ENCODE measurements around the gene MOSPD3. TPM values are rescaled to one million over a fixed set of nuclear protein-coding genes. Genes with fewer than 3 reads are reported as not detected.
A peak's percentile ranks its signal among the peaks of the same experiment; 100 is the strongest.

MOSPD3 gene
- total RNA-seq, 1 experiment from 2014 or later: 13.0 TPM

GRCh38 chr7:100590077-100590737, 22.1 kb upstream of the MOSPD3 start:
- DNase-seq (ENCODE audit: low read depth): no peak

DNA sequence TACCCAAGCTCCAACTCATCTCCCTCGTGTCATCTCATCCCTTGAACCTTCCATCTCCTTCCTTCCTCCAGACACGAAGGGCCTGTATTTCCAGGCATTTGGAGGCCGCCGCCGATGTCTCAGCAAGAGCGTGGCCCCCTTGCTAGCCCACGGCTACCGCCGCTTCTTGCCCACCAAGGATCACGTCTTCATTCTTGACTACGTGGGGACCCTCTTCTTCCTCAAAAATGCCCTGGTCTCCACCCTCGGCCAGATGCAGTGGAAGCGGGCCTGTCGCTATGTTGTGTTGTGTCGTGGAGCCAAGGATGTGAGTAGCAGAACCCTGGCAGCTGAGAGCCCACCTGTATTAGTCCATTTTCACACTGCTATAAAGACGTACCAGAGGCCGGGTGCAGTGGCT, 20.7 kb upstream of the MOSPD3 start:
- DNase-seq (ENCODE audit: low read depth): no peak

GRCh38 chr7:100595188-100595587, 17.2 kb upstream of the MOSPD3 start:
- DNase-seq (ENCODE audit: low read depth): no peak

DNA sequence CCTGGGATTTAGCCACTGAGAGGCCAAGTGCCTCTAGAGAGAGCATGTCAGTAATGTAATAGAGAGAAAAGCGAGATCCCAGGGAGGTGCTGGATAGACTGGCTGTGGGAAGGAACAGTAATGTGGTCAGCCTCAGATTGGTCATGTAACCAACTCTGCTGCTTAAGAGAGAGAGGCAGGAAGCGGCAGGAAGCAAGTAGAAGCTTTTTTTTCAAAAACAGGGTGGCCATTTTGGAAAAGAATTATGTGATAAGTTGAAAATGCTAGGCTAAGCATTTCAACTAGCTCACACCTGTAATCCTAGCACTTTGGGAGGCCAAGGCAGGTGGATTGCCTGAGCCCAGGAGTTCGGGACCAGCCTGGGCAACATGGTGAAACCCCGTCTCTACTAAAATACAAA, 13.9 kb upstream of the MOSPD3 start:
- peak; percentile 48 for DNase-seq (ENCODE audit: low read depth)

GRCh38 chr7:100599911-100600729, 12.2 kb upstream of the MOSPD3 start:
- no peak for DNase-seq (ENCODE audit: low read depth)

DNA sequence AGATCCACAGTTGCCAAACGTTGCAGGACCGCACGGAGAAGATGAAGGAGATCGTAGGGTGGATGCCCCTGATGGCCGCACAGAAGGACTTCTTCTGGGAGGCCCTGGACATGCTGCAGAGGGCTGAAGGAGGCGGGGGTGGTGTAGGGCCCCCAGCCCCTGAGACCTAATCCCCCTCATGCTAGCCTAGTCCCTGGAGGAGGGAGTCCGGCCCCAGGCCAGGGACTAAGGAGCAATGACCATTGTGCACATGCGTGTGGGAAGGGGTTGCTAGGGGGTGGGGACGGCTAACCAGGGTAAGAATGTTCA, 11.7 kb upstream of the MOSPD3 start:
- DNase-seq (ENCODE audit: low read depth): no peak

DNA sequence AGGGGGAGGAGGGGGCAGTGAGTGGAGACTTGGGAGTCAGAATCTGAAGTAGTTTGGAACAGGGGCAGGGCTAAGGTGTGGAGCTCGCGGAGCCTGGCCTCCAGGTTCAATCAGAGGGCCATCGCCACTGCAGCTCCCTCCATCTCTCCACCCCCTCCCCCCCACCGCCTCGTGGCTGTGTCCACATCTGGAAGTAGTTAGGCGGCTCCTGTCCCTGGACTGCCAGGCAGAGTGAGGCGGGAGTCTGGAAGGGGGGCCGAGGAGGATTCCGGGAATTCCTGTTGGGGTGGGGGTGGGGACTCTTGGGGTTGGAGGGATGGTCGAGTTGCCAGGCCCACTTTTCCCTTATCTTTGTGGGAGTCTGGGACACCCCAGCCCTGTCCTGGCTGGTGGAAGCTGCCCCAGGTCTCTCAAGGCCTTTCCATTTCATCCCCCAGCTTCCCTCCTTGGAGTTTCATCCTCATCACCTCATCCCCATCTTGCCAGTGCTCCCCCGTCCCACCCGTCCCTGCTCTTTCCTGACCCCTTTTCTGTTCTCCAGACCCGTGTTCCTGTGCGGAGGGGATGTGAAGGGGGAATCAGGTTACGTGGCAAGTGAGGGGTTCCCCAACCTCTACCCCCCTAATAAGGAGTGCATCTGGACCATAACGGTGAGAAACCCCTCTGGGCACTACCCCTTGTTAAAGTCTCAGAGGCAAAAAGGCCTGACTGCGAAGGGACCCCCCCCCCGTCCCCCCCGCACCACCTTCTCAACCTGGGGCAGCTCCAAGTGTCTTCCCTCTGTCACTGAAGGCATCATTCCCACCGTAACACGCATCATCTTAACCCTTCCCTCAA, 9.2 kb upstream of the MOSPD3 start:
- DNase-seq (ENCODE audit: low read depth): no peak

- DNase-seq (ENCODE audit: low read depth): no peak
Observed at GRCh38 chr7:100603726-100604027, 8.7 kb upstream of the MOSPD3 start.

DNA sequence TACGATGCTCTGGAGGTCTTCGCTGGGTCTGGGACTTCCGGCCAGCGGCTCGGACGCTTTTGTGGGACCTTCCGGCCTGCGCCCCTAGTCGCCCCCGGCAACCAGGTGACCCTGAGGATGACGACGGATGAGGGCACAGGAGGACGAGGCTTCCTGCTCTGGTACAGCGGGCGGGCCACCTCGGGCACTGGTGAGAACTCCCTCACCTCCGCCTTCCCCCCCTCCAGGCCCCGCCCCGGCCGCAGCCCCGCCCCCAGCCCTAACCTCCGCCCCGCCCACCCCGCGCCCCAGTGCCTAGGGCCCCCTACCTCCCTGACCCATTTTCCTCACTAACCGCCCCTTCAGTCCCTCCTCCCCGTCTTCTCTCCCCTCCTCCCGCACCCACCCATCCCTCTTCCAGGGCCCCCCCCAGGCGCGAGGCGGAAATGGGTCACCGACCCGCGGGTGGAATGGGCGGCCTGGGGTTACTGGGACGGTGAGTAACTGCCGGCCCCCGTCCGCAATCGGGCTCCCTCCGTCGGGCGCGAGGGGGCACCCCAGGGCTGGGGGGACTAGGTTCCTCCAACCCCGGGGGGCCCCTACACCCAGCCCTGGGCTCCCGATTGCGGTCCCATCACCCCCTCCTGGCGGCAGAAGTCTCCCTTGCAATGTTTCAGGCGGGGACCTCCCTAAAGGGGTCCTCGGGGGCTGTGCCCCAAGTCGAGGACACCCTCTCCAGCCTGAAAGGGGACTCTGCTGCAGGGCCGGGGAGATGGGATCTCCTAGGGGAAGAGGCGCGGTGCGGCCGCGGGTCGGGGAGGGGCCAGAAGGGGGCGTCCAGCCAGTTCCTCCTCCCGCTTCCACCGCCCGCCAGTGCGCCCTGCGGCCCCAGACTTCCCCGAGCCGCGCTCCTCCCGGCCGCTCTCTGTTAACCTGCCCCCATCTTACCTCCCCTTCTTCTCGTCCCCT, 8.0 kb upstream of the MOSPD3 start:
- DNase-seq (ENCODE audit: low read depth): no peak

DNA sequence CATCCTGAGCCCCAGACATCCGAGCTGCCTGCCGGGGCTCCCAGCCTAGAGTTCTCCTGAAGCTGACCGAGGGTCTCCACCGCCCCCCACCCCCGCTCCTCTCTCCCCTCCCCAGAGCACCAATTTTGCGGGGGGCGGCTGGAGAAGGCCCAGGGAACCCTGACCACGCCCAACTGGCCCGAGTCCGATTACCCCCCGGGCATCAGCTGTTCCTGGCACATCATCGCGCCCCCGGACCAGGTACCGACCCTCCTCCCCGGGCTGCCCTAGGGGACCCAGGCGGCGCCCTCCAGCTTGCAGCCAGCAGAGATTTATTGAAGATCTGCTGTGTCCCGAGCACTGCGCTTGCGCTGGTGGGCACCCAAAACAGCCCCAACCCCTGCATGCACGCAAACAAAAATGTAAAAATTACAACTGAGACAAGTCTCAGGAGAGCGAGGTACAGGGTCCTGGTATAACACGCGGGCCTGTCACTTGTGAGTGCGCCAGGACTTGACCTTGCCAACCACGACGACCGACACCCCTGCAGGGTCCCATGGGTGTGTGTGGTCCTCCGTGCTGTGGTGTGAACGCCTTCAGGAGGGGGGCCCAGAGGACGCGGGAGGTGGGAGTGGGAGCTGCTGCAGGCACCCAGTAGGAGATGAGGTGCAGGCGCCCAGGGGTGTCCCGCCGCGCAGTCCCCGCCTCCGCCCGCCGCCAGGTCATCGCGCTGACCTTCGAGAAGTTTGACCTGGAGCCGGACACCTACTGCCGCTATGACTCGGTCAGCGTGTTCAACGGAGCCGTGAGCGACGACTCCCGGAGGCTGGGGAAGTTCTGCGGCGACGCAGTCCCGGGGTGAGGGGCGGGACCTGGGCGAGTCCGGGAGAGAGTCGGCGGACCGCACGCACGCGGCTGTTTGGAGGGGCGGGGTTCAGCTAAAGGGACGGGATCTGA, 7.1 kb upstream of the MOSPD3 start:
- no peak for DNase-seq (ENCODE audit: low read depth)

DNA sequence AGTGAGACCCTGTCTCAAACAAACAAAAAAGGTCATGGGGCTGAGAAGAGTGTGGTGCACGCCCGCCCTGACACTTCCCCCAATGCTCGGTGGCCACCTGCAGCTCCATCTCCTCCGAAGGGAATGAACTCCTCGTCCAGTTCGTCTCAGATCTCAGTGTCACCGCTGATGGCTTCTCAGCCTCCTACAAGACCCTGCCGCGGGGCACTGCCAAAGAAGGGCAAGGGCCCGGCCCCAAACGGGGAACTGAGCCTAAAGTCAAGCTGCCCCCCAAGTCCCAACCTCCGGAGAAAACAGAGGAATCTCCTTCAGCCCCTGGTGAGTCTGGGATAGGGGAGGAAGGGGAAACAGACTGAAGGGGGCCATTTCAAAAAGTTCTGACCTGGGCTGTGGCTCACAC, 6.0 kb upstream of the MOSPD3 start:
- DNase-seq (ENCODE audit: low read depth): no peak

GRCh38 chr7:100607111-100607510, 5.2 kb upstream of the MOSPD3 start:
- DNase-seq (ENCODE audit: low read depth): peak; percentile 62

- DNase-seq (ENCODE audit: low read depth): no peak
Observed at GRCh38 chr7:100609958-100610357, 2.4 kb upstream of the MOSPD3 start.

DNA sequence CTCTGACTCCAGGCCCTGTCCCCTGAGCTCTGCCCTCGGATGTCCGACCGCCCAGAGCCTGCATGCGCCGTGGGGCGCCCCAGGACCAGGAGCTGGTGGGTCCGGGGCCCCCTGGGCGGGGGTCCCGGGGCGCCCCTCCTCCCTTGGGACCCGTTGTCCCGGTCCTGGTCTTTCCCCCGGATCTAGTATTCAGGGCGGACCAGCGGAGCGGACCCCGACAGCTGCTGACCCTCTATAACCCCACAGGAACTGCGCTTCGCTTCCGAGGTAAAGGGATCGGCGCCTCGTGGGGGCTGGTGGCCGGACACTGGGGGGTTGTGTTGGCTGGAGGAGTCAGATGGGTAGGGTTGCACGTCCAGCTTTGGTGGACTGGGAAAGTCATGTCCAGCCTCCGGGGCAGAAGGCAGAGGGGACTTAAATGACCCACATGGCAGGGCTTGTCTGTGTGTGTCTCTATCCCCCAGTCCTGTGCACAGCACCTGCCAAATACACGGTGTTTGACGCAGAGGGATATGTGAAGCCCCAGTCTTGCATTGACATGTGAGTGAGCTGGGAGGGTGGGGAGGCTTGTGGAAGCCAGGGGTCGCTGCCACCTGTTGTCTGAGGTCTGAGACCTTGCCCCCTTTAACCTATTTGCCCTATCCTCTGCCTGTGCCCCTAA, 520 bp downstream of the MOSPD3 start:
- no peak for DNase-seq (ENCODE audit: low read depth)

DNA sequence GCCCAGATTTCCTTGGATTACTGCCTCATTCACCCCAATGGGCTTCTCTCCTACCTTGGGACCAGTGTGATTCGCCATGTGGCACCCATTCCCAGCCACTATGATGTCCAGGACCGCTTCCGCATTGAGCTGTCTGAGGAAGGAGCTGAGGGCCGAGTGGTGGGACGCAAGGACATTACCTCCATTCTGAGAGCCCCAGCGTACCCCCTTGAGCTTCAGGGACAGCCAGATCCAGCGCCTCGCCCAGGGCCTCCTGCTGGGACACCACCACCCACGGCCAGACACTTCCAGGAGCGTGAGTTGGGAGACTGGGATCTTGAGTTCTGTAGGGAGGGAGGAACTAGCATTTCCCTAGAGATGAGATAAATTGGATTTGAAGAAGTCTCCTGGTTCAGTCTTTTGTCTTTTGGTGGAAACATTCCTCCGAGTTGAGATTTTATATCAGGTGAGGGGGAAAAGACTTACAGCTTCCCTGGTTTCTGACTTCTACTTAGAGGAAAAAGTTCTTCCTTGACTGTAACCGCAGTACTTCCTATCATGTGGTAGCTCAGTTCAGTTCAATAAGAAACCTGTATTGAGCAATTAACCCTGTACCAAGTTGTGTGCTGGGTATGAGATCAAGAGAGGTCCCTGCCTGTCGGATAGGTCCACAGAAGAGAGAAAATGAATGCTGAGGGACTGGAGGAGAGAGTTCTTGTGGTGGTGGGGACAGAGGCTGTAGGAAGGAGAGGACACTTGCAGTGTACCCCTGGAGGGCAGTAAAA, 1.3 kb downstream of the MOSPD3 start:
- DNase-seq (ENCODE audit: low read depth): no peak

DNA sequence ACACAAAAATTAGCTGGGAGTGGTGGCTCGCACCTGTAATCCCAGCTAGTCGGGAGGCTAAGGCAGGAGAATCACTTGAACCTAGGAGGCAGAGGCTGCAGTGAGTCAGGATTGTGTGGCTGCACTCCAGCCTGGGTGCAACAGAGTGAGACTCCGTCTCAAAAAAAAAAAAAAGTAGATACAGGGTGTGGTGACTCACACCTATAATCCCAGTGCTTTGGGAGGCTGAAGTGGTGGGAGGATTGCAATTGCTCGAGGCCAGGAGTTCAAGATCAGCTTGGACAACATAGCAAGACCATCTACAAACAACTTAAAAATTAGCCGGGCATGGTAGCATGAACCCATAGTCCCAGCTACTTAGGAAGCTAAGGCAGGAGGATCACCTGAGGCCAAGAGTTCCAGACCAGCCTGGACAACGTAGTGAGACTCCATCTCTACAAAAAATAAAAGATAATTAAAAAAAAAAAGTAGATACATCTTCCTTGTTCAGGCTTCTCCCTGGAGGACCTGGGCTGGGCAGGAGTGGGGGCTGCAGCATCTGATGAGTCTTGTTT, 2.0 kb downstream of the MOSPD3 start:
- DNase-seq (ENCODE audit: low read depth): peak; percentile 54

GRCh38 chr7:100620239-100620638, 7.9 kb downstream of the MOSPD3 start:
- DNase-seq (ENCODE audit: low read depth): no peak

DNA sequence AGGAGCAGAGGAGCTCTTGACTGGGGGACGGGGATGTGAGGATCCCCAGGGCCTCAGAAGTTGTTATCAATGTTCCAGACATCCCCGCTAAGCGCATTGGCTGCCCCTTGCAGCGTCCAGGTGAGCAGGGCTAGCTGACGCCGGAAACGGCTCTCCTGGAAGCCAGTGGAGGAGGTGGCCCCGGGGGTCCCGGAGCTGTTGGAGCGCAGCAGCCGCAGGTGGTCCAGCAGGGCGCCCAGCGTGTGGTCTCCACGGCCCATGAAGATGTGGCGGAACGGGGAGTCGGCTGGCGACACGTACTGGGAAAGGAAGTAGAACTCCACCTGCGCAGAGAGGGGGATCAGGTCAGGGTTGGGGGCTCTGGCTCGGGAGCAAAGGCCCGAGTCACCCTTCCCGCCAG, 8.5 kb downstream of the MOSPD3 start:
- no peak for DNase-seq (ENCODE audit: low read depth)

GRCh38 chr7:100621554-100621953, 9.2 kb downstream of the MOSPD3 start:
- DNase-seq (ENCODE audit: low read depth): no peak
